Measurements from ENCODE around the gene MICA.
"Not testable (repeated sequence)": the region's sequence is repeated elsewhere in the genome, so short reads cannot be mapped to it uniquely, and the experiment has no call there.

The MICA gene

DNA sequence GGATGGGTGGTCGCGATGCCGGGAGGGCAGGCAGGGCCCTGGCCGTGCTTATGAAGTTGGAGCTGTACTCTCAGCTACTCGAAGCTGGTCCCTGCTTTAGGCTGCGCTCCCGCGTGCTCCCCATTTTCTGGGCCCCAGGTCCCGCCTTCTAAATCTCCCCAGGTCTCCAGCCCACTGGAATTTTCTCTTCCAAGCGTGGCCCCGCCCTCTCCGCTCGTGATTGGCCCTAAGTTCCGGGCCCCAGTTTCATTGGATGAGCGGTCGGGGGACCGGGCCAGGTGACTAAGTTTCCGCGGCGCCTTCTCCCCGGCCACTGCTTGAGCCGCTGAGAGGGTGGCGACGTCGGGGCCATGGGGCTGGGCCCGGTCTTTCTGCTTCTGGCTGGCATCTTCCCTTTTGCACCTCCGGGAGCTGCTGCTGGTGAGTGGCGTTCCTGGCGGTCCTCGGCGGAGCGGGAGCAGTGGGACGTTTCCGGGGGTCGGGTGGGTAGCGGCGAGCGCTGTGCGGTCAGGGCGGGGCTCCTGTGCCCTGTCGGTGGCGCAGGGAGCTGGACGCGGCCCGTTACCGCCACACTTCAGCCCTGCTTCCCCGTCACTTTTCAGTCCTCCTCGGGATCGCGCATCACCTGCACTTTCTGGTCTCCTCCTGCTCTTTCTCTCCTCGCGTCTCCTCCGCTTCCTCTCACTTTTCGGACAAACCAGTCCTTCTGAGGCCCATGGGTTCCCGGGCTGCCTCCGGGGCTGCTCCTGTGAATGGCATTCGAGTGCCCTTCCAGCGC, at the start of gene MICA:
Gene MICA (plus strand): TSS at position 313 of the 778 bp plus-strand sequence. CDS start 38 bp downstream, at position 351.
- peak; percentile 33 for DNase-seq (ENCODE audit: low read depth, low spot score)

DNA sequence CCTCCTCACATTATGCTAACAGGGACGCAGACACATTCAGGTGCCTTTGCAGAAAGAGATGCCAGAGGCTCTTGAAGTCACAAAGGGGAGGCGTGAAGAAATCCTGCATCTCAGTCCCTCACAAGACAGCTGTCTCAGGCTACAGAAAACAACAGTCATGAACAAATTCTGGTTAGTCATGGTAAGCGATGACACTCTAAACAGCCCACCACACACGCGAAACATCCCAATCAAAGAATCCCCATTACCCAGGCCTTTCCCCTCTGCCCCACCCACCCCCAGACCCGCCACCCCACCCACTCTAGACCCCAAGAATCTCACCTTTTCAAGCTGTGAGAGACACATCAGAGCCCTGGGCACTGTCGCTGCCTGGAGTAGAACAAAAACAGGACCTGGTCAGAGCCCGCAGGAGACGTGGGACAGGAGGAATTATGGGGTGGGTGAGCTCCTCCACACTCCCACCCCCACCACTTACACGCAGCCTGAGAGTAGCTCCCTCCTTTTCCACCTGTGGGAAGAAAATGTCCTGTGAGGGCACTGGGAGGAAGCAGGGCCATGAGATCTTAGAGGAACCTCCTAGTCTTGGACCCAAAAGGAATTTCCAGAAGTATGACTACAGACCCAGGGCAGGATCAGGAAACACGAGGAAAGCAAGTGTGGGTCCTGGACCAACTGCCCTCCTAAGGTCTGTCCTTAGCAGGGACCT, 49.1 kb upstream of the MICA start:
- DNase-seq (ENCODE audit: low read depth, low spot score): no peak

DNA sequence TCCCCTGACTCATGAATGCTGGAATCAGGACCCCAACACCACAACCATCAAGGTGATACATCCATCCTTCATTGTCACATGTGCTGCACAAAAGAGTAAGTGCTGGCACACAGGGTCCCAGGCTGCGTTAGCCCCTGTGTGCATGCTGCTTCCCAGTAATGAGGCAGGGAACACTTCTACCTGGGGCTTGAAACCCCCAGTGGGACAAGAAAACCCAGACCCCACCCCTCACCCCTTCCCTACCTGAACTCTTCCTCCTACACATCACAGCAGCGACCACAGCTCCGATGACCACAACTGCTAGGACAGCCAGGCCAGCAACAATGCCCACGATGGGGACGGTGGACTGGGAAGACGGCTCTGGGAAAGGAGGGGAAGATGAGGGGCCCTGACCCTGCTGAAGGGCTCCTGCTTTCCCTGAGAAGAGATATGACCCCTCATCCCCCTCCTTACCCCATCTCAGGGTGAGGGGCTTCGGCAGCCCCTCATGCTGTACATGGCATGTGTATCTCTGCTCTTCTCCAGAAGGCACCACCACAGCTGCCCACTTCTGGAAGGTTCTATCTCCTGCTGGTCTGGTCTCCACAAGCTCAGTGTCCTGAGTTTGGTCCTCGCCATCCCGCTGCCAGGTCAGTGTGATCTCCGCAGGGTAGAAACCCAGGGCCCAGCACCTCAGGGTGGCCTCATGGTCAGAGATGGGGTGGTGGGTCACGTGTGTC, 48.4 kb upstream of the MICA start:
- no peak for DNase-seq (ENCODE audit: low read depth, low spot score)

- DNase-seq (ENCODE audit: low read depth, low spot score): no peak
Measured at GRCh38 chr6:31355583-31355948, 47.8 kb upstream of the MICA start.

- no peak for DNase-seq (ENCODE audit: low read depth, low spot score)
Measured at GRCh38 chr6:31356216-31356945, 47.0 kb upstream of the MICA start.

DNA sequence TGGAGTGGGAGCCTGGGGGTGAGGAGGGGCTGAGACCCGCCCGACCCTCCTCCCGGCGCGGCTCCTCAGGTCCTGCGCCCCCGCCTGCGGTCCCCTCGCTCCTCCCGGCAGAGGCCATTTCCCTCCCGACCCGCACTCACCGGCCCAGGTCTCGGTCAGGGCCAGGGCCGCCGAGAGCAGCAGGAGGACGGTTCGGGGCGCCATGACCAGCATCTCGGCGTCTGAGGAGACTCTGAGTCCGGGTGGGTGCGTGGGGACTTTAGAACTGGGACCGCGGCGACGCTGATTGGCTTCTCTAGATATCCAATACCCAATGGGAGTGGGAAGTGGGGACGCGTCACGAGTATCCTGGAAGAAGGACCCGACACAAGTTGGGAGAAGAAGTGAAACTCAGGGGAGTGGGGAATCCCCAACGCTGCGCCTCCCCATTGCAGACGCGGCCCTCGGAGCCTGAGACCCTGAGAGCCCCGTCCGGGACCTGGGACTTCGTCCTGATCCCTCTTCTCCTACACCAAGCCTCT, 46.4 kb upstream of the MICA start, which contains the start of gene HLA-B:
Gene HLA-B (minus strand): TSS at position 234 of the 521 bp plus-strand sequence. CDS start 21 bp downstream, at position 213.
- peak; percentile 55 for DNase-seq (ENCODE audit: low read depth, low spot score)

GRCh38 chr6:31357886-31358285, 45.5 kb upstream of the MICA start:
- no peak for DNase-seq (ENCODE audit: low read depth, low spot score)

- no peak for DNase-seq (ENCODE audit: low read depth, low spot score)
Measured at GRCh38 chr6:31358302-31358701, 45.1 kb upstream of the MICA start.

DNA sequence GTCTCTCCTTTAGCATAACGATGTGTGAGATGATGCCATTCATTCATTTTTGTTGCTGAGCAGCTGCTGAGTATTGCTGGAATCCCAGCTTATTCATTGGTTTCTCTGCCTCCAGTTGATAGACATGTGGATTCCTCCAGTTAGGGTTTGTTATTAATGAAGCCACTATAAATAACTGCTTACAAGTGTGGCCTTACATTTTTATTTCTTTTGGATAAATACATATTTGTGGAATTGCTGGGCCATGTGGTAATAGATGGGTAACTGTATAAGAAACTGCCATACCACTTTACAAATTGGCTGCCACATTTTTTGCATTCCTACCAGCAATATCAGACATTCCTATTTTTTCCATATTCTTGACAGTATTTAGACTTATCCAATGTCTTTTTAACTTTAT, 43.8 kb upstream of the MICA start:
- DNase-seq (ENCODE audit: low read depth, low spot score): no peak

DNA sequence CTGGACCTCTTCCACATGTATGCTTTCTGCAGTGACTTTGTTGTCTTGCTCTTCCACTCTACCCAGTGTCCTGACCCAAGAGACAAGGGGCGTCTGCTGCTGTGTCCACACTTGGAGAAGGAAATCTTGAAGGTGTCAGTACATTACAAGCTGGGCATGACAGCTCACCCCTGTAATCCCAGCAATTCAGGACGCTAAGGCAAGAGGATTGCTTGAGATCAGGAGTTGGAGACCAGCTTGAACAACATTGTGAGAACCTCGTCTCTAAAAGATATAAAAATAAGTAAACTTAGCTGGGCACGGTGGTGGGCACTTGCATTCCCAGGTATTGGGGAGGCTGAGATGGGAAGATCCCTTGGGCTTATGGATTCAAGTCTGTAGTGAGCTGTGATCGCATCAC, 40.6 kb upstream of the MICA start:
- no peak for DNase-seq (ENCODE audit: low read depth, low spot score)

DNA sequence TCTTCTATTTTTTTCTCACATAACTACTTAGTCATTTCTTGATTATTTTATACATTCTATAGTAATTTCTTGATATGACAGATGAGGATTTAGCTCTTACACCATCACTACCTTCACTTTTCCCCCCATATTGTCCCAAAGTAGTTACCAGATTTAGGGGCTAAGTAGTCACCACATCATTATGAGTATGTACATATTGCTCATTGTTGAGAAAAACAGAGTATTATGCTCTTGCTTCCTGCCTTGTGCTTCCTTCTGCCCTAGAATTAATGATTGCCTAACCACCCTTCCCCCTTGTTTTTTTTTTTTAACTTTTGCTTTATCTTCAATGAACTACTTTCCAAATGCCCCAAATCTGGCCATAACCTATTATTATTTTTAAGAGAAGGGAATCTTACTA, 39.6 kb upstream of the MICA start:
- no peak for DNase-seq (ENCODE audit: low read depth, low spot score)

DNA sequence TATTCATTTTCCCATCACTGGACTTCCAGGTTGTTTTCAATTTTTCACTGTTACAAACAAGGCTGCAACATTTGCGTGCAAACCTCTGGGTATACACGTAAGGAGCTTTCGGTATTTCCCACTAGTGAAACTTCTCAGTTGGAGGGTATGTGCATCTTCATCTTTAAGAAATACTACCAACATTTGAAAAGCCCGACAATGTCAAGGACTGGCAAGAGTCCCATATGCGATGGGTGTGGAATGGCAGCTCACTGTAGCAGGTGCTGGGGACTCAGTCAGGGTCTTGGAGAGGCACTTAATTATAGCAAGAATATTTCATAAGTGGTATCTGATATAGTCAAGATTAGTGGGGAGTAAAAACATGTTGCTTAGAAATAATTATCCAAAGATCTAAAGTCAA, 37.5 kb upstream of the MICA start:
- DNase-seq (ENCODE audit: low read depth, low spot score): no peak

GRCh38 chr6:31366693-31367470, 36.5 kb upstream of the MICA start:
- peak; percentile 70 for DNase-seq (ENCODE audit: low read depth, low spot score)

DNA sequence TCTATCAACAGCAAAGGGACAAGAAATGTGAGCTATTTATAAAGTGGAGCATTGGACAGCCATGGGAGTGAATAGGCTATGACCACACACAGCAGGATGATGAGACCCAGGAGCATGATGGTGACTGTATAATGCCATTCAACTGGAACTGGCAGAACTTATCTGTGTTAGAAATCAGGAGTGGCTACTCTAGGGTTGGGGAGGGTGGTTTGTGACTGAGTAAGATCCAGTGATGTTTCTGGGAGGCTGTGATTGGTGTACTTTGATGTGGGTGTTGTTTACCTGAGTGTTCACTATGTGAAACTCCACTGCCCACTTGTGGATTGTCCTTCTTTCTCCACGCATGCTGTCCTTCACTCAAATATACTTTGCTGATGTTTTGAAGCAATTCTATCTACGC, 34.9 kb upstream of the MICA start:
- no peak for DNase-seq (ENCODE audit: low read depth, low spot score)

- DNase-seq (ENCODE audit: low read depth, low spot score): not testable (repeated sequence)
Measured at GRCh38 chr6:31374118-31374517, 29.3 kb upstream of the MICA start.

- DNase-seq (ENCODE audit: low read depth, low spot score): no peak
Measured at GRCh38 chr6:31375699-31376098, 27.7 kb upstream of the MICA start.

- no peak for DNase-seq (ENCODE audit: low read depth, low spot score)
Measured at GRCh38 chr6:31377029-31377428, 26.4 kb upstream of the MICA start.

DNA sequence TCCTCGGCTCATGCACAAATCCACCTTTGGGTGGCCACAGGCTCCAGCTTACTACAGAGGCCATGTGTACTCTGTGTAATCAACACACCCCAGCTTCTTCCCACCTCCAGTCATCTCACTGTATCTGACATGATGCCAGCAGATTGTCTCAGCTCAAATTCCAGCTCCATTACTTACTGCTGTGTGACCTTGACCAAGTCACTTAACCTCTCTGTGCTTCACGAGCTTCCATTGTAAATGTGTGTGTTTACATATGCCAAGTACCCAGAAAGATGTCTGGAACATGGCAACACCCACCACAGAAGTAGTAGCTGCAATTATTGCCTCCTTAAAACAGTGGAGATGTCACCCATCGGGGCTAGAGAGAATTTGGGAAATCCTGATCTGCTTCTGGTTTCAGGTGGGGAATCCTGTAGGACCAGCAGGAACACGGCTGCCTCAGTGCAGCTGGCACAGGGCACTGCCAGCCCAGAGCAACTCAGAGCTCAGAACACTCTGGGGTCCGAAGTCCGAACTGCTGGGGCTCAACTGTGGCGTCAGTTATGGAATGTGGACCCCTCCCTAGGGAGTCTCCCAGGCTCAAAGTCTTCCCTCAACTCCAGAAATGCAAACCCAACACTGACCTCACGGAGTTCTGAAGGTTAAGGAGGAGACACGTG, 25.2 kb upstream of the MICA start:
- no peak for DNase-seq (ENCODE audit: low read depth, low spot score)

- no peak for DNase-seq (ENCODE audit: low read depth, low spot score)
Measured at GRCh38 chr6:31378721-31379103, 24.7 kb upstream of the MICA start.

DNA sequence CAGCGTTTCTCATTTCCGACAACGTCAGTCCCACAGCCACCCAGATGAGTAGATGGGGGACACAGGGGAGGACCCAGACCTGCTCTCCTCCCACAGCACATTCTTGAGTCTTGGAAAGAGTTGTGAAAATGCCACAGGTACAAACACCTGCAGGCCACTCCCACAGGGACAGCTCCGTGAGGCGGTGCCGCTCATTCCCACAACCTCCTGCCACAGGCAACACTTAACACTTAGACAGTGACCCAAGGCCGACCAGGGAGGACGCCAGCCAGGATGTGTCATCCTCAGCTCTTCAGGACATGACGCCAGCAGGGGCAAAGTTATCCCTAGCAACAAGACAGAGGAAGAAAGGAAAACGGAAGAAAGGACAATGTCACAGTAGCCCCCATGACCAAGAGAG, 23.5 kb upstream of the MICA start:
- no peak for DNase-seq (ENCODE audit: low read depth, low spot score)

Measured in activated naive CD8-positive, alpha-beta T cell treated with anti-CD3 and anti-CD28 coated beads, Interleukin-2, amount 50 U/mL, for 16 hours (primary cell).